Colonic mucosa (tissue), 4 donors: Measurements from ENCODE around the gene WDFY3. TPM values are rescaled to one million over a fixed set of nuclear protein-coding genes. Genes with fewer than 3 reads are reported as not detected.

Experiments
- DNase-seq: peaks from one replicate; pipeline ENCODE4 v3.0.0-alpha.2; 2020
- H3K27ac ChIP-seq: fragments of 200-600 bp; one replicate; pipeline ENCODE4 v1.8.0; 2021
- H3K27me3 ChIP-seq: fragments of 200-600 bp; one replicate; pipeline ENCODE4 v1.8.0; 2021
- H3K36me3 ChIP-seq: fragments of 200-600 bp; one replicate; pipeline ENCODE4 v1.8.0; 2021
- H3K4me1 ChIP-seq: fragments of 200-600 bp; one replicate; pipeline ENCODE4 v1.8.0; 2021; ENCODE audit warnings: mild to moderate bottlenecking
- H3K4me3 ChIP-seq: fragments of 200-600 bp; one replicate; pipeline ENCODE4 v1.8.0; 2021
- H3K9ac ChIP-seq, 2 donors: one replicate each; pipeline ENCODE4 v1.7.0; 2013; ENCODE audit warnings: control low read depth in 2 of 2, low read depth in 2 of 2, low read length in 2 of 2
- H3K9me3 ChIP-seq: fragments of 200-600 bp; one replicate; pipeline ENCODE4 v1.8.0; 2021
- intact Hi-C: fragments of 100-400 bp; cut with DNase I; formaldehyde crosslinking; loops from one replicate; pipeline ENCODE4 v1.14.1; 2022
- total RNA-seq, 2 donors: library from RNA; stranded (reverse); fragmentation: NEBNext Ultra II Directional in 1 of 2; extraction: Animal tissue kit (Norgen Biotek cat#: 25700) in 1 of 2; gene quantifications; one replicate each; pipeline ENCODE4 v1.2.1, GENCODE V29; 2021
- TF ChIP-seq, protein P1 (sequence below): fragments of 200-600 bp; IDR thresholded peaks from one replicate; pipeline ENCODE4 v1.8.0; 2022; ENCODE audit warnings: antibody characterized with exemption, mild to moderate bottlenecking
- donor health status: healthy.
- donor health status: DM: no; HTN: no; CAD: no.
- donor health status: DM: no; HTN: no; CAD: no.

WDFY3 gene
- total RNA-seq, 2 donors from 2014 or later: 46.3 to 50.8 TPM

- peaks cover 11% of the 10 kb centered on the region for H3K36me3 ChIP-seq
- H3K9me3 ChIP-seq: no peaks in the 10 kb centered on the region
- no peak overlapping the region for H3K27ac ChIP-seq
- H3K4me3 ChIP-seq: no peak overlapping the region
- no peaks in the 10 kb centered on the region for H3K27me3 ChIP-seq
- H3K9ac ChIP-seq: no peak overlapping the region
- no peaks in the 10 kb centered on the region for H3K4me1 ChIP-seq
- intact Hi-C loops: no loop called here
- DNase-seq: no peak
- TF ChIP-seq, protein P1, sequence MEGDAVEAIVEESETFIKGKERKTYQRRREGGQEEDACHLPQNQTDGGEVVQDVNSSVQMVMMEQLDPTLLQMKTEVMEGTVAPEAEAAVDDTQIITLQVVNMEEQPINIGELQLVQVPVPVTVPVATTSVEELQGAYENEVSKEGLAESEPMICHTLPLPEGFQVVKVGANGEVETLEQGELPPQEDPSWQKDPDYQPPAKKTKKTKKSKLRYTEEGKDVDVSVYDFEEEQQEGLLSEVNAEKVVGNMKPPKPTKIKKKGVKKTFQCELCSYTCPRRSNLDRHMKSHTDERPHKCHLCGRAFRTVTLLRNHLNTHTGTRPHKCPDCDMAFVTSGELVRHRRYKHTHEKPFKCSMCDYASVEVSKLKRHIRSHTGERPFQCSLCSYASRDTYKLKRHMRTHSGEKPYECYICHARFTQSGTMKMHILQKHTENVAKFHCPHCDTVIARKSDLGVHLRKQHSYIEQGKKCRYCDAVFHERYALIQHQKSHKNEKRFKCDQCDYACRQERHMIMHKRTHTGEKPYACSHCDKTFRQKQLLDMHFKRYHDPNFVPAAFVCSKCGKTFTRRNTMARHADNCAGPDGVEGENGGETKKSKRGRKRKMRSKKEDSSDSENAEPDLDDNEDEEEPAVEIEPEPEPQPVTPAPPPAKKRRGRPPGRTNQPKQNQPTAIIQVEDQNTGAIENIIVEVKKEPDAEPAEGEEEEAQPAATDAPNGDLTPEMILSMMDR: no peak
Measured at GRCh38 chr4:84677995-84678394, 288.5 kb downstream of the WDFY3 start.

GRCh38 chr4:84677093-84677492 is 289.4 kb downstream of the WDFY3 start:
- Histone ChIP-seq H3K27me3 (no peaks in the 10 kb centered on the region), H3K4me3 (no peak overlapping the region), H3K36me3 (peaks cover 11% of the 10 kb centered on the region), H3K4me1 (no peaks in the 10 kb centered on the region), H3K9me3 (no peaks in the 10 kb centered on the region), H3K27ac (no peak overlapping the region), H3K9ac (no peak overlapping the region)
- intact Hi-C loops: no loop called here
- TF ChIP-seq, protein P1: no peak
- no peak for DNase-seq

- intact Hi-C loops: no loop called here
- Histone ChIP-seq H3K36me3 (peaks cover 7% of the 10 kb centered on the region), H3K9me3 (no peaks in the 10 kb centered on the region), H3K9ac (no peak overlapping the region), H3K27ac (no peak overlapping the region), H3K27me3 (no peaks in the 10 kb centered on the region), H3K4me3 (no peak overlapping the region), H3K4me1 (no peaks in the 10 kb centered on the region)
- no peak for DNase-seq
- TF ChIP-seq, protein P1: no peak
Measured at GRCh38 chr4:84673475-84674240, 292.8 kb downstream of the WDFY3 start.

- H3K4me1 ChIP-seq: no peaks in the 10 kb centered on the region
- no peak overlapping the region for H3K4me3 ChIP-seq
- no peaks in the 10 kb centered on the region for H3K27me3 ChIP-seq
- H3K27ac ChIP-seq: no peak overlapping the region
- H3K9me3 ChIP-seq: no peaks in the 10 kb centered on the region
- no peak for DNase-seq
- no peak overlapping the region for H3K9ac ChIP-seq
- intact Hi-C loops: no loop called here
- H3K36me3 ChIP-seq: no peaks in the 10 kb centered on the region
- TF ChIP-seq, protein P1: no peak
Measured at GRCh38 chr4:84672177-84672576, 294.3 kb downstream of the WDFY3 start.

DNA sequence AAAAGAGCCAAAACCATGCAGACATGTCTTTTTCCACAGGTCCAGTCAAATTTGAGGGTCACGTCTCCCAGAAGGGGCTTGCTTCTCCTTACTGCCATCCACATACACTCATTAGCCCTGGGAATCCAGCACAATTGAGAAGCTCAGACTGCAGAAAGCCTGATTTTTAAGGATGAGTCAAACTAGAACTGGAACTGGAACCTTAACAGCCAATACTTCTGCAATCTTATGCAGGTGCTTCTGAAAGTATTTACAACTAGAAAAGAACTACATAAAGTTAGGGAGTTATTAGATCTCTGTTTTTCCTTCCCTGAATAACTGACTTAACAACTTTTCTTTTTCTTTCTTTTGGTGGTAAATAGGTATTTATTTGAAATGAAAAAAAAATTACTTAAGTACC is 297.3 kb downstream of the WDFY3 start:
- H3K4me1 ChIP-seq: no peaks in the 10 kb centered on the region
- H3K4me3 ChIP-seq: no peak overlapping the region
- no peak overlapping the region for H3K9ac ChIP-seq
- TF ChIP-seq, protein P1: no peak
- no peaks in the 10 kb centered on the region for H3K36me3 ChIP-seq
- no peak for DNase-seq
- H3K27ac ChIP-seq: no peak overlapping the region
- H3K27me3 ChIP-seq: no peaks in the 10 kb centered on the region
- H3K9me3 ChIP-seq: no peaks in the 10 kb centered on the region
- intact Hi-C loops: no loop called here
